Measurements from ENCODE around the gene INCENP.

INCENP gene

DNA sequence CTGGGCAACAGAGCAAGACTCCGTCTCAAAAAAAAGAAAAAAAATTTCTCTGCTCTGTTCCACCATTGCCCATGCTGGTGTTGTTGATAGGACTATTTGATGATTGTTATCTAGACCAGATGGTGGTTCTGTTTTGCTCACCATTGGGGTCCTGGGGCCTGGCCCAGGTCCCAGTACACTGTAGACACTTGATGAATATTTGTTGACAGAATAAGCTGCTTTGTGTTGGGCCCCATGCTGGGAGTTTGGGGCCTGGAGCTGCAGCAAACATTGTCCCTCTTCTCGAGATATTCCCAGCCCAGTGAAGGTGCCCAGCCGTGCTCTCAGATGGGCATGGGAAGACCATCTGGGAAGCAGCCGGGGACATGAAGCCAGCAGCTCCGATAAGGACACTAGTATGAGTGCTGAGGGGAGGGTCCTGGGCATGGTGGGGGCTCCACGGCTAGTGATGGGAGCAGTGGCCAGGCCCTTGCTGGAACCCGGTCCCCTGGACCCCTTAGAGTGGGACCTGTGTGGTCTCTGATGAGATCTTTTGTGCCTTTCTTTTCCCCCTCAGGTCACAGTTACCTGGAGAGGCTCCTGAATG lies 13.6 kb downstream of the INCENP start:
- no peak for DNase-seq
- H4K20me1 ChIP-seq (ENCODE audit: insufficient read depth, low read length), result no peaks in the 10 kb centered on the region
- TF ChIP-seq, protein P1, sequence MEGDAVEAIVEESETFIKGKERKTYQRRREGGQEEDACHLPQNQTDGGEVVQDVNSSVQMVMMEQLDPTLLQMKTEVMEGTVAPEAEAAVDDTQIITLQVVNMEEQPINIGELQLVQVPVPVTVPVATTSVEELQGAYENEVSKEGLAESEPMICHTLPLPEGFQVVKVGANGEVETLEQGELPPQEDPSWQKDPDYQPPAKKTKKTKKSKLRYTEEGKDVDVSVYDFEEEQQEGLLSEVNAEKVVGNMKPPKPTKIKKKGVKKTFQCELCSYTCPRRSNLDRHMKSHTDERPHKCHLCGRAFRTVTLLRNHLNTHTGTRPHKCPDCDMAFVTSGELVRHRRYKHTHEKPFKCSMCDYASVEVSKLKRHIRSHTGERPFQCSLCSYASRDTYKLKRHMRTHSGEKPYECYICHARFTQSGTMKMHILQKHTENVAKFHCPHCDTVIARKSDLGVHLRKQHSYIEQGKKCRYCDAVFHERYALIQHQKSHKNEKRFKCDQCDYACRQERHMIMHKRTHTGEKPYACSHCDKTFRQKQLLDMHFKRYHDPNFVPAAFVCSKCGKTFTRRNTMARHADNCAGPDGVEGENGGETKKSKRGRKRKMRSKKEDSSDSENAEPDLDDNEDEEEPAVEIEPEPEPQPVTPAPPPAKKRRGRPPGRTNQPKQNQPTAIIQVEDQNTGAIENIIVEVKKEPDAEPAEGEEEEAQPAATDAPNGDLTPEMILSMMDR (IDR thresholded peaks at IDR 0.05; ENCODE audit: low read length), result no peak
- TF ChIP-seq EZH2 (optimal IDR thresholded peaks at IDR 0.05; ENCODE audit: low read depth, low read length), result no peak
- TF ChIP-seq EZH2phosphoT487 (IDR thresholded peaks at IDR 0.05; ENCODE audit: low read length), result no peak

DNA sequence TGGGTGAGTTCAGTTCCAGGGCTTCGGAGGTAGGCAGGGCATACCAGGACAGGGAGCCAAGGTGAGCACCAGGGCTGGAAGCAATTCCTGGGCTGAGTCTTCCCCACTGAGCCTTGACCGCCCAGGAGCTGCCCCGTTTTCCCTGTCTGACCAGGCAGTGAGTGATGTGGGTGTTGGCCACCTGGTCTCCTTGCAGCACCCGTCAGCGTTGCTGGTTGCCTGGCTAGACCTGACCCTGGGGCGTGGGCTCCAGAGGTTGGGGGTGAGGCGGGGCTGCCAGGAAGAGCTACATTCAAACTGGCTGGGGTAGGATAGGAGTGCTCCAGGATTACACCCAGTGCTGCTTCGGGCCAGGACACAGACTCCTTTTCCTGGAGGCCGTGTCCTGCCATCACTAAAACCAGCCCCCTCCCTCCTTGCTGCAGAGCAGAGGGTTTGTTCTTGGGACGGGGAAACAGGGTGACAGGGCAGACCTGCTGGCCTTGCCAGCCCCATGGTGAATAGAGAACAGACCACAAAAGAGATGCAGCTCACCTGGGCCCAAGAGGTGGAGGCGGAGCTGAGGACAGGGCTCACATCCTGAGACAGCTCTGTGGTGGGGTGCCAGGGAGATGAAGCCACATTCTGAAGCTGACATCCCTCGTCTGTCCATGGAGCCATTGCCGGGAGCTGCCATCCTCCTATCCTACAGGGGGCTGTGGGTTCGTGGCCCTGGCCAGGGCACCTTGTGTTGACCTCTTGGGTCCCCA lies 14.2 kb downstream of the INCENP start:
- H3K9me3 ChIP-seq (replicated peaks; ENCODE audit: insufficient read depth, low read length), result no peaks in the 10 kb centered on the region
- no peaks in the 10 kb centered on the region for H3F3A ChIP-seq (ENCODE audit: insufficient read depth, low read length)
- peaks cover 65% of the 10 kb centered on the region for H3K79me2 ChIP-seq (ENCODE audit: low read length)
- H3K36me3 ChIP-seq (replicated peaks; ENCODE audit: insufficient read depth, low read length), result peaks cover 3% of the 10 kb centered on the region; the same call in 1 of the 2 replicates
- no peak overlapping the region for H3K4me3 ChIP-seq (ENCODE audit: low read length)
- no peaks in the 10 kb centered on the region for H3K9me2 ChIP-seq (replicated peaks; ENCODE audit: insufficient read depth, low read length)
- TF ChIP-seq EZH2 (optimal IDR thresholded peaks at IDR 0.05; ENCODE audit: low read depth, low read length), result no peak
- TF ChIP-seq, protein P1 (IDR thresholded peaks at IDR 0.05; ENCODE audit: low read length), result no peak
- TF ChIP-seq EZH2phosphoT487 (IDR thresholded peaks at IDR 0.05; ENCODE audit: low read length), result no peak
- H2AFZ ChIP-seq (ENCODE audit: low read length), result no peak overlapping the region
- H3K27ac ChIP-seq (ENCODE audit: low read length), result no peak overlapping the region
- no peak overlapping the region for H3K4me2 ChIP-seq (ENCODE audit: low read depth, low read length)
- no peak for DNase-seq
- no peaks in the 10 kb centered on the region for H3K4me1 ChIP-seq (ENCODE audit: low read length)
- H3K9ac ChIP-seq (ENCODE audit: low read length), result no peak overlapping the region
- no peaks in the 10 kb centered on the region for H3K27me3 ChIP-seq (replicated peaks; ENCODE audit: insufficient read depth, low read length)
- H4K20me1 ChIP-seq (ENCODE audit: insufficient read depth, low read length), result no peaks in the 10 kb centered on the region

More for the DNA sequence above, 13.6 kb downstream of the INCENP start:
- H3K79me2 ChIP-seq (ENCODE audit: low read length), result peaks cover 71% of the 10 kb centered on the region
- no peaks in the 10 kb centered on the region for H3K9me2 ChIP-seq (replicated peaks; ENCODE audit: insufficient read depth, low read length)
- H3K36me3 ChIP-seq (replicated peaks; ENCODE audit: insufficient read depth, low read length), result no peaks in the 10 kb centered on the region; the same call in 1 of the 2 replicates
- H3K4me3 ChIP-seq (ENCODE audit: low read length), result no peak overlapping the region
- H3K4me2 ChIP-seq (ENCODE audit: low read depth, low read length), result no peak overlapping the region
- no peaks in the 10 kb centered on the region for H3K9me3 ChIP-seq (replicated peaks; ENCODE audit: insufficient read depth, low read length)
- no peaks in the 10 kb centered on the region for H3K4me1 ChIP-seq (ENCODE audit: low read length)
- no peaks in the 10 kb centered on the region for H3K27me3 ChIP-seq (replicated peaks; ENCODE audit: insufficient read depth, low read length)
- H2AFZ ChIP-seq (ENCODE audit: low read length), result no peak overlapping the region
- H3K27ac ChIP-seq (ENCODE audit: low read length), result no peak overlapping the region
- H3F3A ChIP-seq (ENCODE audit: insufficient read depth, low read length), result no peaks in the 10 kb centered on the region
- H3K9ac ChIP-seq (ENCODE audit: low read length), result no peak overlapping the region

DNA sequence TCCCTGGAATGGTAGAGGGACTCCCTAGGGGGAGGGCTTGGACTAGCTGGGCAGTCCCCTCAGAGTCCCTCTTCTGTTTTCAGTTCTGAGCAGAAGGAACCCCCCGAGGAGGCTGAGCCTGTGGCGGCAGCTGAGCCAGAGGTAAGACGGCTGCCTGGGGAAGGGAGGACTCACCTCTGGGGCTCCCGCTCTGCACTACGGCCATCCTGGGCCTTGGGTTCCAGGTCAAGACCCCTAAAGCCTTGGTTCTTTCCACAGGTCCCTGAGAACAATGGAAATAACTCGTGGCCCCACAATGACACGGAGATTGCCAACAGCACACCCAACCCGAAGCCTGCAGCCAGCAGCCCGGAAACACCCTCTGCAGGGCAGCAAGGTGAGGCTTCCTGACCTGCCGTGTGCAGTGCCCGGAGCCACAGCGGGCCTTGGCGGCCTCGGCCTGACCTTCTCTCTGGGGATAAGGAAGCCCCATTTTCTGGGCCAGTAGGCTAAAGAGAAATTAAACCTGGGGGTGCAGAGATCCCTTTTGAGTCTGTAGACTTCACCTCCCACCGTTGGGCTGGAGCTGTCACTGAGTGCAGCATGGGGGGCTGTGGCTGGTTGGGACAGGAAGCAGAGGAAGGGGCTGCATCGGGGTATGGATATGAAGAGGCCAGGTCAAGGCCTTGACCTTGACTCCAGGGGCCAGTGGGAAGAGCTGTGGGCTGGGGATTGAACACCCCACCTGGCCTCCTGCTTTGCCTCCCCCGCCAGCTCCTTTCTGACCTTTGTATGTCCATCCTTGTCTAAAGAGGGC lies 15.0 kb downstream of the INCENP start:
- Histone ChIP-seq H3K4me3 (ENCODE audit: low read length) (no peak overlapping the region), H4K20me1 (ENCODE audit: insufficient read depth, low read length) (no peaks in the 10 kb centered on the region), H2AFZ (ENCODE audit: low read length) (no peak overlapping the region), H3K9me2 (replicated peaks; ENCODE audit: insufficient read depth, low read length) (no peaks in the 10 kb centered on the region), H3K4me1 (ENCODE audit: low read length) (no peaks in the 10 kb centered on the region), H3K36me3 (replicated peaks; ENCODE audit: insufficient read depth, low read length) (peaks cover 4% of the 10 kb centered on the region; the same call in 1 of the 2 replicates), H3K9me3 (replicated peaks; ENCODE audit: insufficient read depth, low read length) (no peaks in the 10 kb centered on the region), H3K9ac (ENCODE audit: low read length) (no peak overlapping the region), H3K27ac (ENCODE audit: low read length) (no peak overlapping the region), H3K4me2 (ENCODE audit: low read depth, low read length) (no peak overlapping the region), H3K79me2 (ENCODE audit: low read length) (peaks cover 57% of the 10 kb centered on the region), H3K27me3 (replicated peaks; ENCODE audit: insufficient read depth, low read length) (no peaks in the 10 kb centered on the region), H3F3A (ENCODE audit: insufficient read depth, low read length) (no peaks in the 10 kb centered on the region)
- no peak for DNase-seq
- TF ChIP-seq EZH2phosphoT487 (IDR thresholded peaks at IDR 0.05; ENCODE audit: low read length) (no peak), EZH2 (optimal IDR thresholded peaks at IDR 0.05; ENCODE audit: low read depth, low read length) (no peak)
- TF ChIP-seq, protein P1 (IDR thresholded peaks at IDR 0.05; ENCODE audit: low read length), result no peak
